NCI-H345 (cell line): Measurements from ENCODE around the gene ADAMTS2.

Source experiments
- DNase-seq: peaks from one replicate; lab custom pipeline; 2025; lab: John Stamatoyannopoulos, UW

The ADAMTS2 gene

DNA sequence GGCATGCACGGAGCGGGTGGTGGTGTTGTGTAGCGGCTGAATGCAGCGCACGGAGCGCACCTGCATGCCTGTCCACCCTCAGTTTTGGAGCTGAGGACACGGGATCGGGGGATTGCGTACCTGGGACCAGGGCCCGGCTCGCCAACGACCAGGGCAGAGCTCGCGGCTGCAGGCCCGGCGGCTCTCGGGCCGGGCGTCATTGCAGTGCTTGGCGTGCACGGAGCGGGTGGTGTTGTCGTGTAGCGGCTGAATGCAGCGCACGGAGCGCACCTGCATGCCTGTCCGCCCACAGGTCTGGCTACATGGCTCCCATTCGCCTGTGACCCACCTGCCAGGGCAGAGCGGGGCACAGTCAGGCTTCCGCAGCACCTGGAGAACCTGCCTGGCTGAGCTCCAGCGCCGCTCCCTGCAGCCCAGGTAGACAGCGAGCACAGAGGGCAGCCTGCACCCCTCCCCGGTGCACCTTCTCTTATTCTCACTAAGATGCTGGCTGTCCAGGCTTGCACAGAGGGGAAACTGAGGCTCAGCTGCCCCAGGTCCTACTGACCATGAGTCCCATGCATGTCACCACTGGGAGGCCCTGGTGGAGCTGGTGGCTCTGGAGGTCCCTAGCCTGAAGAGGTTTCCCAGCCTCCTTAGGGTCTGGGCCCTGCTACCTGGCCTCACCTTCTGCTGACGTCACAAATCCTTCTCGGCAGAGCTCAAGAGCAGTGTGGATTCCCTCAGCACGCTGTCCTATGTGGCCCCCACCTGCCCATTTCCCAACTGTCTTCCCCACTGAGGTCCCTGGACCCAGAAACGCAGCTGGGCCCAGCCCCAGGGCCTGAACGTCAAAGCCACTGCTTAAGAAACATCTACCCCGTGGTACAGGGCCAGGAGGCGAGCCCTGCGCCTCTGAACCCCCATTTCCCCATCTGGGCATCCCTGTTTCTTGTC lies 220.1 kb downstream of the ADAMTS2 start:
- no peak for DNase-seq

DNA sequence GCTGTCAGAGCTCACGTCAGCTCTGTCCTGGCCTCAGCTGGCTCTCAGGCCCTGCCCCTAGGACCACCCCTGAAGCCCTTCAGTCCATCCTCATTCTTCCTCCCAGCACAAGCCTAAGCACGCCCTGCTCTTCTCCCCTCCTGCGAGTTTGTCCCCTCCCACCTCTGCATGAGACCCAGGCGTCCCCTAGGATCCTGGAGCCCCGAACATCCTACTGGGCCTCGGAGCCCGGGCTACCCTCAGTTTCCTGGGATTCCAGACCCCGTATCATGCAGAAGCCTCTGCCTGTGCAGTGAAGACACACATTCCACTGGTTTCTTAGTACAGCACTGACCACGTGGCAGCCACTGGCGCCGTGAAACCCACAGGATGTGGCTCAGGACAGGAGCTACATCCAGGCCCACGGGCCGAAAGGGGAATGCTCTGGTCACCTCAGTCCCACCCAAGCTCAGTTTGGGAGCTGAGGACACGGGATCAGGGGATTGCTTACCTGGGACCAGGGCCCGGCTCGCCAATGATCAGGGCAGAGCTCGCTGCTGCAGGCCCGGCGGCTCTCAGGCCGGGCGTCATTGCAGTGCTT lies 220.9 kb downstream of the ADAMTS2 start:
- no peak for DNase-seq

DNA sequence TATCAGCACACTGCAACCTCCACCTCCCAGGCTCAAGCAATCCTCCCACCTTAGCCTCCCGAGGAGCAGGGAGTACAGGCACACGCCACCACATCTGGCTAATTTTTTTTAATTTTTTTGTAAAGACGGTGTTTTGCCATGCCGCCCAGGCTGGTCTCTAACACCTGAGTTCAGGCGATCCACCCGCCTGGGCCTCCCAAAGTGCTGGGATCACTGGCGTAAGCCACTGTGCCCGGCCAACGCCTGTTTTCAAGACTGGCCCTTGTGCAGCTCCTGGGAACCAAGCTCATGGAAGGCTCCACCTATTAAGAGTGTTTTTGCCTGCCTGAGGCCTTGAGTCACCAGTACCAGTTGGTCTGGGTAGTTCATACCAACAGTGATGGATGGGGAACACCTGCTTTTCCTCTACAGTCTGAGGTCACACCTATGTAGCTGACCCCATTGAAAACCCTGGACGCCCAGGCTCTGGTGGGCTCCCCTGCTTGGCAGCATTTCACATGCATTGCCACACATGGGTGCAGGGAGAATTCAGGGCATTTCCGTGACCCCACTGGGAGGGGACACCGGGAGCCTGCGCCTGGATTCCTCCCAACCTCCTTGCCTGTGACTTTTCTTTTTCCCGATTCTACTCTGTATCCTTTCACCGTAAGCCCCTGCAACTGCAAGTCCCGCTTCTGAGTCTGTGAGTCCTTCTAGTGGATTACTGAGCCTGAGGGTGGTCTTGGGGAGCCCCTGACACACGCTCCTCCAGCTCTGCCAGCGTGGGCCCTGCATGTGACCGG lies 221.6 kb downstream of the ADAMTS2 start:
- no peak for DNase-seq

DNA sequence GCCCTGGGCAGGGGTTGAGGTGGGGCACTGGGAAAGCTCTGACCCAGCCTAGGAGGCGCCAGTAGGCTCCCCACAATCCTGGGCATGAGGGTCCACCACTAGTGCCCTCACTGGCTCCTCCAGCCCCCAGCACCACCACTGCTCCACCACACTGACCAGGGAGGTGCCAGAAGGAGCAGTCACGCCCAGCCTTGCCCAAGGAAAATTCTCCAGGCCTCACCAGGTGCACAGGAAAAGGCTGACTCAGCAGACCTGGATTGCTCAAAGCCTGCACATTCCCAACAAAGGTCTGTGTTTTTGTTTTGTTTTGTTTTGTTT lies 222.2 kb downstream of the ADAMTS2 start:
- DNase-seq = no peak

DNA sequence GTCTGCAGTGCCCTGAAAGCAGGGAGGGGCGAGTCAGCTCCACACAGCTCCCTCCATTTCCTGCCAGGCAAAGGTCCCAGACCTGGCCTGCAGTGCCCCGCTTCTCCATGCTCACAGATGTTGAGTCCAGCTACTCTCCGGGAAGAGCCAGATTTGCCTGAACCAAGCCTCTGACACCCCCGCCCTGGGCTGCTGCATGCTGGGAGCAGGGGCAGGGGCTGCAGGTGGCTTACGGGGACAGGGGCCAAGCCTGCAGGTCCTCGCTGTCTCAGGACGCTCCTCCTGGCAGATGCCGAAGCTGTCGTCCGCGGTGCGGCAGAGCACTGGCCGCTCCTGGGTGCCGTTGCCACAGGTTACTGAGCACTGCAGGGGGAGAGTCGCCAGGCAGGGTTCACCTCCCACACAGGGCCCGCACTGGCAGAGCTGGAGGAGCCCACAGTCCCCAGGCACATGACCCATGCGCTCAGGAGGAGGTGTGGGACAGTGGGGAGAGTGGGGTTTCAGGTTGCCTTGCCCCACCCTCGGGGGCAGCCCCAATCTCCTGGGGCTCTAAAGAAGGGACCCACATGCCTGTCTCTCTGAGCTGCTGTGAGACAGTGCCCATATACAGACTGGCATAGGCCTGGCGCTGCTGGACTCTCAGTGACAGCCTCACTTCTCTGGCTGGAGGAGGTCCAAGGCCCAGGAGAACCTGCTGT lies 222.7 kb downstream of the ADAMTS2 start:
- DNase-seq = no peak

DNA sequence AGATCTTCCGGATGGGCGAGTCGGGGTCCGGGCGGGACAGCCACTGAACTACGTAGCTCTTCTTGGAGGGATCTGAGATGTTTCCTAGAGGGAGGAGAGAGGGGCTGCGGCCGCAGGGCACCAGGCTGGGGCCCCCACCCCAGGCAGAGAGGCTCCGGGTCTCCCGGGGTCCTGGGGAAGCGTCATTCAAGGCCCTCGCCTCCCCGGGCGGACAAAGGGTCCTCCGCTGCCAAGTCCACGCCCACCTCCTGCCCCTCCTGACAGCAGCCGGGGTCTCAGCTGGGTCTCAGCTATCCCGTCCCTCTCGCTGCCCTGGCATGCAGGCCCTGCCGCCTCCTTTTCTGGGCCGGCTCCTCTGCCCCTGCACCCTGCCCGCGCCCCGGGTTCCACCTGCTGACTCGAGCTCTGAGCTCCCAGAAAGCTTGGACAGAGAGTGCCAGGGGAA lies 223.6 kb downstream of the ADAMTS2 start:
- no peak for DNase-seq

DNA sequence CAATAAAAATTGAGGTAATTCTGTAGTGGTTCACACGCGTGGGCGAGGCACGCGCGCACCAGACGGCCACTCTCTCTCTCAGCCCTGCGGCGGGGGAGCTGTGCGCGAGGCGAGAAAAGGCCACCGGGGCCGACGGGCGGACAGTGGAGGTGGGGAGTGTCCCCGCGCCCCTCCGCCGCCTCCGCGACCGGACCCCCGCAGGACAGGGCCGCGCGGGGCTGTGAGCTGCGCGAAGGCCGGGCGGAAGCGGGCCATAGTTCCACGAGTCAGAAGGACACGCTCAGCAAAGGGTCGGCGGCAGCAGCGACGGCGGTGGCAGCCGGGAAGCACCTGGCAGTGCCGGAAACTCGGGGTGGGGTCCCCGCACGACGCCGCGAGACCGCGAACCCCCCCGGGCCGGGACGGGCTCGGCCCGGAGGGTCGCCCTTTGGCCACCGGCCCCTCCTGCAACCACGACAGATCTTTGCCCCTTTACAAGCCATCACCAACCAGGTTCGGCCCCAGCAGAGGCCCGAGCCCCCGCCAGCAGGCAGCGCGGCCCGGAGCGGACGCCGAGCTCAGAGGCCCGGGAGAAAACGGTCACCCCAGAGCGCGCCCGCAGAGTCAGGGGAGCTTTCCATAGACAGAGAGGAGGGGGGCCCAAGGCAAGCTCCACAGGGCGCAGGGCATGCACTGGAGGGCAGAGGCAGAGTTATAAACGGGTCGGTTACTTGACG lies 224.2 kb downstream of the ADAMTS2 start:
- DNase-seq = no peak

DNA sequence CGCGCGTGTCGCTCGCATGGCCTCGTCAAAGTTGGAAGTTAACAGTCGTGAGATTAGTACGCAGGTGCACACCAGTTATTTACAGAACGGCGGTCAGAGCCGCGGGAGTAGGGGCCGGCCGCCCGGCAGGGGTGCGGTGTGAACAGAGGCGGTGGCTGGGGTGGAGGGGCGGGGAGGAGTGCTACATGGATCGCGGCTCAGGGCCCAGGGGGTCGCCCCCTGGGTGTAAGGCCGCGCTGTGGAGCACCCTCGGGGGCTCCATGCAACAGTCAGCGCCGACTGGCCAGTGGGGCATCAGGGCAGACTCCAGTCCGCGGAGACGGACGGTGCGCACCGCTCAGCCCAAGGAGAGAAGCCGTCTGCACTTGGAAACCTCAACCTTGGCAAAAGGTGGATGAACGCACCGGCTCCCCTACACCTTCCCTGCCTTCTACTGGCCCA lies 224.8 kb downstream of the ADAMTS2 start:
- no peak for DNase-seq

DNA sequence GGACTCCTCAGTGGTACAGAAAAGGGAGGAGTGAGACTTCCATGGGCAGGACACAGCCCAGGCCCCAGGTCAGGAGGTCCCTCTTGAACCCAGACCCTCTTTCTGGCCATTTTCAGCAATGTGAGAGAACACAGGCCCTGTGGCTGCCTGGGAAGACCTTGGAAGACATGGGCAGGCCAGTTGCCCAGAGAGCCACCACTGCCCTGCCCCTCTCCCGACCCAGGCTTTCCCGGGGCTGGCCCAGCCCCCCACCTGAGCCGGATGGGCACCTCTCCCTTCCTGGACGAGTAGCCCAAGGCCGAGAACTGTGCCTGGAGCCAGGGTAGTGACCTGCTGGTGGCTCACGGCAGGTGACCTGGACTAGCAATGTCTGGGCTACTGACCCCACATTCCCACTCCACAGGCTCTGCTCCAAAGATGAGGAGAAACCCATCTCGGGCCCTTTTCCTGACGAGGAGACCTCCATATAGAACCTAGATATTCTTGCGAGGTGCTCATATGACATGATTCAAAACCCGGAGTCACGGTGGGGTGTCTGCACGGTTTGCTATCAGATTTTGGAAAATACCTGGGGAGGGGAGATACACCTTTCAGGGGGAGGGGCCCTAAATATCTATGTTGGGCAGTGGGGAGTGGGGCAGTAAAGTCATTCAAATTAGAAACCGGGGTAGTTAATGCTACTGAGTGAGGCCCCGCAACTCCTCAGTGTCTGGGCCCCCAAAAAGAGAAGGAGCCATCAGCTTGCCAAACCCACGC lies 225.7 kb downstream of the ADAMTS2 start:
- no peak for DNase-seq

DNA sequence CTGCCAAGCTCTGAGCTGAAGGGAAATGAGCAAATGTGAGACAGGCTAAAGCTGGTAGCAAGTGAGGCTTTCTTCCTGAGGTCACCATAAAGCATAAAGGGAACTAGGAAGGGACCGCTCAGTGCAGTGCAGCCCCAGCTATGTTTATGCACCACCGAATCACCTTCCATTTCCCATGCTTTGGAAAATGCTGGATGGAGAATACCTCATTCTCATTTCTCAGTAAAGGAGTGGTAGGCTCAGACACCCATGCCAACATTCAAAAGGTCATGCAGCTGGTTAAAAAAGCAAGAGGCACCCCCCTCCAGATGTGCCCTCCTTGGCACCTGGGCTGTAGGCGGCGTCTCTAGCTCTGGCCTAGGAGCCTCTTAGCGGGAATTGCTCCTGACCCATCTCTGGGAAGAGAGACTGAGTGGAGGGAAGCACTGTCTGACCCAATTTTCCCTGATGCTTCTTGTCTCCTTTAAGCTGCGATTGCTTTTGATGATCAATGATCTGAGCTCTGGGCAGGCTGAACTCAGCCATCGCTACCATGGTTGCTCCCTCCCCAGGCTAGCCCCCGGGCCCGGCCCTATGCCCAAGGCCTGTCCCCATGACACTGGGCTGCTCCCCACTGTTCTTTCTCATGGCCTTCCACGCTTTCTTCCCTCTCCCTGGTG lies 226.4 kb downstream of the ADAMTS2 start:
- no peak for DNase-seq

DNA sequence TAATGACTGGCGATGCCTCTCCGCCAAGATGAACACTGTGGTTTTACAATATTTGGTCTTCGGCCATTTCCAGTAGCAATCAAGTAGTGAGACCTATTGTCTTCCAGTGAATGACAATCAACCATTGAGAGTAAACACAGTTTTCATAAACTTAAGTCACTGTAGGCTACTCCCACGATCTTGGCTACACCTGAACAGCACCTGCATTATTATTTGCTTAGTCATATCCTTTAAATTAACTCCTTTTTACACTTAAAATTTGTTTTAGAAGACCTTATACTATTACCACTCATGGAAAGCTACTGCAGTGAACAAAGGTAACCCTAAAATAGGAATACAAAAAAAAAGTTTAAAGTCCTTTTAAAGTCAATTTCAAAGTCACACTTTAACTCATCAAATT lies 226.9 kb downstream of the ADAMTS2 start:
- DNase-seq = no peak

DNA sequence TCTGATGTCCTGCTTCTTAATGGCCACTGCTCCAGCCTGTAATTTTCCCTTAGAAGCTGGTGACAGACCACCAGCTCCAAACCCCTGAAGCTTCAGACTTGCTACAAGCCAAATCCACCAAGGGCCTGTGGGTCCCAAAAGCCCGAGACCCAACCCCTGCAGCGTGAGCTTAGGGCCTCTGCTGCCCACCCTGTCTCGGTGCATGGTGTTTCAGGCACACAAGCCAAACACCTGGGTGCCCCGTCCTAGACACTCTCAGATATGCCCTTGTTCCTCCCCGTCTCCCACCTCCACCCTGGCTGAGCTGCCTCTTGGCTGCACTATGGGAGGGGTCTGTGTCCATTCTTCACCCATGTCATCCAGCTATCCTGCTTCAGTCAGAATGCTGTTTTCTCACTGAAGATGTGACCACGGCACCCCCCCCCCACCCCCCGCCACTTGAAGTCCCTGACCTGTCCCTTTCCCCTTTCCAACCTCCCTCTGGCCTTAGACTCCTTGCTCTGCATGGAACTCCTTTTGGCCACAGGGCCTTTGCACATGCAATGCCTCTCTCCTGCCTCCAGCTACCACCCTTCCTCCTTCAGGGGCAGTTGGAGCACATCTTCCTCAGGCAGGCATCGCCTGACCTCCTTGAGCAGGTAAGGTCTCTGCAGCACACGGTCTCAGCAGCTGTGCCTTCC lies 229.3 kb downstream of the ADAMTS2 start:
- no peak for DNase-seq

DNA sequence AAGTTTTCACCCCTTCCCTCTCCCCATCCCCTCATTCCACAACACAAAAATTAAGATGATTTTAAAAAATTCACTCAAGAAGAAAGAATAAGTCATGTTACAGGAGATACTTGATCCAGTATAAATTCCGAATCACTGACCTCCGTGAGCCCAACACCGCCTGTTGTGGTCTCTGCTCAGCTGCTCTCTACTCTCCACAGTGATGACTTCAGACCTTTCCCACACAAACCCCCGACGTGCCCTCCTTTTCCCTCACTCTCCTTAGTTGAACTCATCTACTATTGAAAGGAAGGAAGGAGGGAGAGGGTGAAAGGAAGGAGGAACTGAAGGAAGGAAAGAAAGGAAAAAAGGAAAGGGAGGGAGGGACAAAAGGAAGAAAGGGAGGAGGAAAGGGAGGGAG lies 230.0 kb downstream of the ADAMTS2 start:
- DNase-seq = no peak

DNA sequence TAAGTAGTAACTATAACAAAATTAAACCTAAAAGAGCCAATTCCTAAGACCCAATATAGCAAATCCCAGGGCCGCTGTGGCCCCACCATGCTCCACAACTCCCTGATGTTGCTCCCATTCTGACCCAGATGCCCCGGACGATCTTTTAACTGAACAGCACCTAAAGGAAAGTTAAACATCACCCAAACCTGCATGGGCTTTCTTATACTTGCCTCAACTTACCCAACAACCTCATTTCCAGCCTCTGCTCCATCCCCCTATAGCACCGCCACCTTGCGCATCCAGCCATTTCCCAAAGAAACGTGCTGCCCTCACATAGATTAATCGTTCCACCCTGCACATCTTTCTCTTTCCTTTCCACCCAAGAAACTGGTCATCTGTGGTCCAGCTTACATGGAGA lies 230.5 kb downstream of the ADAMTS2 start:
- no peak for DNase-seq

DNA sequence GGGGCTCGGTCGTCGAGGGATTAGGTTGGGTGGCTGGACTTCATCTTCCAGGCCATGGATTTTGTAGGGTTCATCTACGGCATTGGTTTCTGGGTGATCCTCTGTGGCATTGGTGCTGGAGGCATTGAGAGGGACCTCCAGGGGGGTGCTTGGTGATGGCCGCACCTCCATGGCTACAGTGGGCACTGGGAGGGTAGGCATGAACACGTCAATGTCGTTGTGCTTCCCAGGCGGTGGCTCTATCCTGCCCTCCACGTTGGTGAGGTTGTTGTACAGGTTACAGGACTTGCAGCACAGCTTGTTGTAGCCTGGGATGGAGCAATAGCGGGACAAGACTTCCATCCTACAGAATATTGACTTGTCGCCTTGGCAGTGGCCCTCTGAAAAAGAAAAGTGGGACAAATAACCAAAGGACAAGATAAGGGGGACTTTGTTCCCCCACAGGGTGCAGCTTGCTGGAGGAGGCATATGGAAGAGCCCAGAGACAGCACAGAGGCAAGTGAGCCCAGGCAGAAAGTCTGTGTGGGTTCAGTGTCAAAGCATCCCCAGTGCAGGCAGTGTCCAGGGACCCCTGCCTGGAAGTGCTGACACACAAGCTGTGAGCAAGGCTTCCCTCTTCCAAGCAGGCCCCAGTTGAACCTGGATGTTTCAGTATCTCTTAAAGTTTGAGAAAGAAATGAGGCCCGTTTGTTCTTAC lies 231.2 kb downstream of the ADAMTS2 start:
- no peak for DNase-seq

DNA sequence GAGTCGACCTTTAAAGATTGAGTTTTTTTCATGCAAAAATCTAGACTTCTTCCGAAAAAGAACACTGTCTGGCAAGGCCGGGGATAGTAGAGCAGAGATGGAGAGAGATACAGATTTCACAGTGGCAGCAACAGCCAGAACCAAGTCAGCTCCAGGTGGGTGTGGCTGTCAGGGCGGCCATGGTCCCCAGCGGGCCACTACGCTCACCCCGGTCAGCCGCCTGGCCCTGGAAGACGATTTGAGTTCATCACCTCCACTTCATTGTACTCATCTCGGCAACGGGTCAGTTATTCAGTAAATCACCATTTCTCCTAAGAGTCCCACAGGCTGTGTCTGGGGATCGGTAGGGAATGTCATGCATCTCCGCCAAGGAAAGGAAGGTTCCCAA lies 232.1 kb downstream of the ADAMTS2 start:
- no peak for DNase-seq

DNA sequence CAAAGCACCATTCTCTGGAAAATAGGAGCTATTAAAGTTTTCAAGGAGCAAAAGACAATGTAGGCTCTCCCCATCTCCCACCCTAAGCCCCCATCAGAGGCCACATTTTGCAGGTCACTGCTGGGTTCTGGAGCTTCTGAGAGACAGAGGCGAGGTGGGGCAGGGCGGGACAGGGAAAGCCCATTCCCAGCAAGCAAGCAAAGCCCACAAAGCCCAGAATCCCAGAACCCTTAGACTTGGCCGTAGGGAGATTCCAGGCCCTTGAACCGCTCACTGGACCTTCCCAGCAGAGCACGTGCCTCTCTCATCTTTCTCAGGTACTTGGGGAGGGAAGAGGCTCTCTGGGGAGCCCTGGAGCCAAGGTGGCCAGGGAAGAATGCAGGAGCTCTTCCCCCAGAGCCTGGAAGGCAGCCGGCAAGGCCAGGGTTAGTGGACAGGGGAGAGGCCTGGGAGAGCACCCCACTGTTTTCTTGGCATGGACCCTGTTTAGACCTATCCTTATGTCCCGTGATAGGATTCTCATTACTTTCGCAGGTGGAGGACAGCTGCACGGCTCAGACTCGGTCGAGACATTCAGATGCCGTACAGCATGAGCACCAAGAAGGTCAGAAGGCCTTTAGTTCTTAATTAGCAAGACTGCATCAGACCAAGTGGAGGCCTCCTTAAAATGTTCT lies 232.7 kb downstream of the ADAMTS2 start:
- no peak for DNase-seq
